Activated CD4-positive, alpha-beta T cell treated with anti-CD3 and anti-CD28 coated beads for 48 hours (primary cell): ENCODE measurements around the gene PRDM8.
A peak's percentile ranks its signal among the peaks of the same experiment; 100 is the strongest.

Experiments
- DNase-seq: peaks from one replicate; pipeline ENCODE4 v3.0.0-alpha.2; 2020

The PRDM8 gene

DNA sequence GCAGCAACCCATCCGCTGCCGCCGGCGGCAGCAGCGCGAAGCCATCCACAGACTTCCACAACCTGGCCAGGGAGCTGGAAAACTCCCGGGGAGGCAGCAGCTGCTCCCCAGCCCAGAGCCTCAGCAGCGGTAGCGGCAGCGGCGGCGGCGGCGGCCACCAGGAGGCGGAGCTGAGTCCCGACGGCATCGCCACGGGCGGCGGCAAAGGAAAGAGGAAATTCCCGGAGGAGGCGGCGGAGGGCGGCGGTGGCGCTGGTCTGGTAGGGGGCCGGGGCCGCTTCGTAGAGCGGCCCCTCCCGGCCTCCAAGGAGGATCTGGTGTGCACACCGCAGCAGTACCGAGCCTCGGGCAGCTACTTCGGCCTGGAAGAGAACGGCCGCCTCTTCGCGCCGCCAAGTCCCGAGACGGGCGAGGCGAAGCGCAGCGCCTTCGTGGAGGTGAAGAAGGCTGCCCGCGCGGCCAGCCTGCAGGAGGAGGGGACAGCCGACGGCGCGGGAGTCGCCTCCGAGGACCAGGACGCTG lies 4.9 kb downstream of the PRDM8 start:
- peak; percentile 84 for DNase-seq

DNA sequence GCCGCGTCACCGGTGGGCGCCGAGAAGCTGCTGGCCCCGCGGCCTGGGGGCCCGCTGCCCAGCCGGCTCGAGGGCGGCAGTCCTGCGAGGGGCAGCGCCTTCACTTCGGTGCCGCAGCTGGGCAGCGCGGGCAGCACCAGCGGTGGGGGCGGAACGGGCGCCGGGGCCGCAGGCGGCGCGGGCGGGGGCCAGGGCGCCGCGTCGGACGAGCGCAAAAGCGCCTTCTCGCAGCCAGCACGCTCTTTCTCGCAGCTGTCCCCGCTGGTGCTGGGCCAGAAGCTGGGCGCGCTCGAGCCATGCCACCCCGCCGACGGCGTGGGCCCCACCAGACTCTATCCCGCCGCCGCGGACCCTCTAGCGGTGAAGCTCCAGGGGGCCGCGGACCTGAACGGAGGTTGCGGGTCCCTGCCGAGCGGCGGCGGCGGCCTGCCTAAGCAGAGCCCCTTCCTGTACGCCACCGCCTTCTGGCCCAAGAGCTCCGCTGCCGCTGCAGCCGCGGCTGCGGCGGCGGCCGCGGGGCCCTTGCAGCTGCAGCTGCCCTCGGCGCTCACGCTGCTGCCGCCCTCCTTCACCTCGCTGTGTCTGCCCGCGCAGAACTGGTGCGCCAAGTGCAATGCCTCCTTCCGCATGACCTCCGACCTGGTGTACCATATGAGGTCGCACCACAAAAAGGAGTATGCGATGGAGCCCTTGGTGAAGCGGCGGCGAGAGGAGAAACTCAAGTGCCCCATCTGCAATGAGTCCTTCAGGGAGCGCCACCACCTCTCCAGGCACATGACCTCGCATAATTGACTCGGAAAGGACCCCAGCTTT lies 5.6 kb downstream of the PRDM8 start:
- peak; percentile 63 for DNase-seq

- DNase-seq, result no peak
These were observed 7.2 kb downstream of the PRDM8 start for GRCh38 chr4:80204433-80205011.

DNA sequence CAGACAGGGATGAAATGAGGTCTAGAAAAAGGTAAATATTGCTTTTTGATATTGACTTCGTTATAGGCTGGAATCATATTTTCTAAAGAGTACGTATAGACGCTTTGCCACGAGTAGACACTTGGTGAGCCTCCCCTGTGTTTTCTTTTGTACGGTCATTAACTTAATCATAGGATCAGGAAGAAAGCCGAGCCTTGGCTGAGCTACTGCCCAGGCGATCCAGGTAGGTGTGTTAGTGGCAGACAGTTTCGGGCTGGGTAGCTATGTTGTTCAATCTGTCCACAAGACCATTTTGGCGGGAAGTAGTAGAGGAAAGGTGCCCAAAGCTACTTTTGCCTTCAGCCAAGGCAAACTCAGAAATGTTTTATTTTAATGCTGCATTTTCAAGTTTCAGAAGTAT lies 8.8 kb downstream of the PRDM8 start:
- no peak for DNase-seq

DNA sequence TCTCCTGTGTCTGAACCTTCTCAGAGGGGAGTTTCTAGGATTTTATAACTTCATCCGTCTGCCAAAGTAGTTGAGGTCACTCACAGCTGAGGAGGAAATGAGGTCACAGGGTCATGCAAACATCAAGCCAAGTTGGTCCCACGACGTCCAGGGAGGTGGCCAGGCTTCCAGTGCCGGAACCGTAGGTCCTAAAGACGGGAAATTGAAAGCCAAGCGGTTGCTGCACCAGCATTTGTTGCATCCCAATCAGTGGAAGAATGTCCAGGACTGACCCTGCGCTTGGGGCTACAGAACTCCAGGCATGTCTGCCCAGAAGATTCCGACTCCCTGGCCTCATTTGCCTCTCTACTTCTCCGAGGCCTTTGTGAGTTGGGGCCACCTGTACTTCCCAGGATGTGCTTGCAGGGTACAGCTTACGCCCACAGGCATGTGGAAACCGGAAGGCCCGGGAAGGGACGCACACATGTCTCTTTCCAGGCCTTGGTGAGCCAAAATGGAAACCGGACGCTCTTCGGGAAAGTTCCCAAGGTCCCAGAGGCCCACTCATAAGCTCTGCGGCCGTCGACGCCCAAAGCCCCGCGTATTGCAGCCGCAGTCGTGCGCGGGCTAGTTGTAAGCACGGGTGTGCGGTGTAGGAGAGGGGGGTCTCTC lies 9.3 kb downstream of the PRDM8 start:
- no peak for DNase-seq

GRCh38 chr4:80207172-80207583 lies 9.9 kb downstream of the PRDM8 start:
- no peak for DNase-seq

- no peak for DNase-seq
These were observed 10.4 kb downstream of the PRDM8 start for GRCh38 chr4:80207664-80208063.

- DNase-seq, result no peak
These were observed 11.5 kb downstream of the PRDM8 start for GRCh38 chr4:80208610-80209339.

GRCh38 chr4:80209340-80209701 lies 12.0 kb downstream of the PRDM8 start:
- no peak for DNase-seq

- no peak for DNase-seq
These were observed 13.2 kb downstream of the PRDM8 start for GRCh38 chr4:80210549-80210948.

DNA sequence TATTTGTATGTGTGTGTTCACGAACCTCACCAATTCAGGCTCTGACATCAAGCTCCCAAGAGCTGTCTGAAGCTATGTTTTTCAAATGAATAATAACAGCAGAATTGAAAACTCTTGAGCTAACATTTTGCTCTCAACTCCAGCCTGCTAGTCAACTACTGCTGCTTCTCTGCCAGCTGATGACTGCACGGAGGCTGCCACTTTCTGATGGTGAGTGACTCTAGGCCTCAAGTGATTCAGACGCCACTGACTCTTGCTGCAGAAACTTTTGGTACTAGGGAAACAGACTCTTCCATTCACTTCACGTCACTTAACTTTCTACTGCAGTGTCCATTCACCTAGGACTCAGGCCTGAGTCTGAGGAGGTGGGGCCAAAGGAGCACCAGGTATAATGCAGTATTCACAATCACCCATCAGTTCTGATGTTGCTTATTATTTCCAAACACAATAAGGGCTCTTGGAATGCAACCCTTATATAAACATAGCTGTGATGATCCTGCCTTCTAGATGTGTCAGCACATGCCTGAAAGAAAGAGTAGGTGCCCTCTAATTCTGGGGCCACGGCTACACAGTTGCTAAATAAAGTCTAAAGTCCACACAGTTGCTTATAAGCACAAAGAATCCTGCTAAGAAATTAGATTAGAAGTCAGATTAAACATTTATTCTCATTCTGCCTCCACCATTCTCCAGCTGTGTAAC lies 16.0 kb downstream of the PRDM8 start:
- no peak for DNase-seq

- DNase-seq, result no peak
These were observed 18.2 kb downstream of the PRDM8 start for GRCh38 chr4:80215449-80216052.

DNA sequence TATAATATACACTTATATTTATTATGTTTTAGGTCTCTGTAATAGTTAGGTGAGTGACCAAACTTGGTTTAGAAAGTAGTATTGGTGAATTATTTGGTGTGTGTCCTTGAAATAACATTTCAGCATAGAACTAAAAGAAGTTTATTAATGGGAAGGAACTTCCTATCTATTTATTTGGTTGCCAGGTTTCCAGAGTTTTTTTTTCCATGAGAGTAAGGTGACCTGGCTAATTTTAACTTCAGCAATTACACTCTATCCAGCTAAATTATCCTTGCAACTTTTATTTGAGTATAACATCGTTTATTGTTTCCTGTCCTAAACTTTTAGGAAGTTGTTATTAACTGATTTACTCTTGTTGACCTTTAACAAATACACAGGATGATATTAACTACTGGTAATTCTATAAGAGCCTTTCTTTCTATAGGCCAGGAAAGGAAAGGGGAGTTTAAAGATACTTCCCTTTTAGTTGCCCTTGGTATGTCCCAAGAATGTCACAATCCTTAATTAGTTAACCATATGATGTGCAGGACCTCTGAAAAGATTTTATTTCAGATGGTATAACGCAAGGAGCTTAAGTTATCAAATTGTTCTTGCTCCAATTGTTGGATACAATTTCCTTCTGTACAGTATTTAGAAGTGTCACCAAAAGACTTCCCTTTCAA lies 18.9 kb downstream of the PRDM8 start:
- no peak for DNase-seq

GRCh38 chr4:80219301-80220025 lies 22.2 kb downstream of the PRDM8 start:
- DNase-seq, result no peak

DNA sequence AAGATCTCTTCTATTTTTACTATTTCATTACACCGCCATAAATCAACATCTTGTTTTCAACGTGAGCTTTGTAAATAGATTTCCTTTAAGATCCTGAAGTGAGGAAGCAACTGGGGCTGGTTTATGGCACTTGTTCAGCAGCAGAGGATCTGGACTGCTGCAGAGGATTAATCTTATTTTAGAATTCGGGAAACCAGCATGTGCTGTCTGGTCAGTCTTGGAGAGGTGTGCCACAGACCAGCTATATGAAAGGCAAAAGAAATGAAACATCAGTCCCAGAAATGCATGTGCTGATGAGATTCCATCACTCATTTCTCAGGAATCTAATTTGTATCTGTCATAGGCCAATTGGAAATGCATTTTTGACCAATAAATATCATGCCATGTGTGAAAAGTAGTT lies 23.4 kb downstream of the PRDM8 start:
- no peak for DNase-seq

- no peak for DNase-seq
These were observed 23.9 kb downstream of the PRDM8 start for GRCh38 chr4:80221161-80221560.

DNA sequence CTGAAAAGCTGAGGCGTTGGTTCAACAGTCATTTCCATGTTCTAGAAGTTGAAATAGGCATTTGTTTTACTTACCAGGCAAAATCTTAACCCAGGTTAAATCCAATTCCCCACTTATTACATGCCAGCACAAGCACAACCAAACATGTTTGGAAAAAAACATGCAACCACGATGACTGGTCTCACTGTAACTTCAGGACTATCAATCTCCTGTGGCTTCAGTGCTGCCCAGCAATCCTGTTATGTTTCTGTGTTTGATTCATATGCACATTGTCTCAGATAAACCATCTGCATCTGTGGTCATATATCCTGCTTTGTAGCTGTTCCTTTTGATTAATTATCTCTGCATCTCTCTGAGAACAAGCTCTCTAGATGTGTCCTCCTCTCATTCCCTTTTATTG lies 28.3 kb downstream of the PRDM8 start:
- no peak for DNase-seq

- no peak for DNase-seq
These were observed 28.8 kb downstream of the PRDM8 start for GRCh38 chr4:80226094-80226493.

DNA sequence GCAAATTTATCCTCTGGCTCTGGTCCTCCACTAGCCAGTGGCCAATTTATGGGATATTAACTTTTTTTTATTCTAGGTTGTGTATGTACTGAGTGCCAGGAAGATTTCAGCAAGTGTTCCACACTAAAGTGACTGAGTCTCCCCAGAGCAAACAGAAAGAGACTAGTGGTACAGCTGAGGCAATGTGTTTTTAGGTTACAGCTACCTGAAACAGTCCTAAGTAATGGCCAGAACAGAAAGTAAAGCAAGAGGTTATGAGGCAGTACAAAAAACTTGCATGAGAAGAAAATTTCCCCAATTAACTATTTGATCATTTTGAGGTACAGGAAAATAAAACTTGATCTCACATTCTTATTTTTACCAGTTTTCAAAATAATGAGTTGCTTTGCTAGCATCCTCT lies 31.2 kb downstream of the PRDM8 start:
- no peak for DNase-seq

DNA sequence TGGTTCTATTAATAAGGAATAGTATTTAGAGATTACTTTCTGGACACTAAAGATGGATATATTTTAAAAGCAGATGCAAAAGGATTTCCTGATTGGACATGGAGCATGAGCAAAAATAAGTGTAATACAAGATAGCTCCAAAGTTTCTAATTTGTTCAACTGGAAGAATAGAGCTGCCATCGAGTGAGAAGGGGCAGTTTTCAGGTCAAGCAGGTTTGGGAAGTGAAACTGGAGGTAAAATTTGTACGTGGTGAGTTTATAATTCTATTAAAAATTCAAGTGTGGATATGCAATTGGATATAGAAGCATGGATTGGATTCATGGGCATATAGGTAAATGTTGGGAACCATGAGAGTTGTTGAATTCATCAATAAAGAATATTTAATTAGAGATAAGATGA lies 31.8 kb downstream of the PRDM8 start:
- no peak for DNase-seq

GRCh38 chr4:80229590-80229989 lies 32.3 kb downstream of the PRDM8 start:
- DNase-seq, result no peak
